HepG2 (cell line): ENCODE data around the gene ZNF546. TPM values are rescaled to one million over a fixed set of nuclear protein-coding genes. Genes with fewer than 3 reads are reported as not detected.

Experiments
- AFF4 ChIP-seq: sonication (generic); formaldehyde crosslinking; IDR thresholded peaks from 2 replicates; pipeline ENCODE4 v1.4.0; 2020; ENCODE audit warnings: missing genetic modification reagents
- AKAP8 ChIP-seq: sonication (generic); formaldehyde crosslinking; IDR thresholded peaks from 2 replicates; pipeline ENCODE4 v1.5.1; 2020; ENCODE audit warnings: mild to moderate bottlenecking, missing genetic modification reagents
- ATAD3A ChIP-seq: sonication (generic); formaldehyde crosslinking; IDR thresholded peaks from 2 replicates; pipeline ENCODE4 v1.4.0; 2020; ENCODE audit warnings: missing genetic modification reagents
- HOXA3 ChIP-seq: sonication (generic); formaldehyde crosslinking; IDR thresholded peaks from 2 replicates; pipeline ENCODE4 v1.5.0; 2020; ENCODE audit warnings: missing genetic modification reagents
- IKZF1 ChIP-seq: fragments of 450-650 bp; IDR thresholded peaks from 2 replicates; pipeline ENCODE4 v1.7.1; 2016
- KAT7 ChIP-seq: IDR thresholded peaks from 2 replicates; pipeline ENCODE4 v1.6.1; 2018; ENCODE audit warnings: borderline replicate concordance, missing compliant biosample characterization
- KMT2B ChIP-seq: IDR thresholded peaks from 2 replicates; pipeline ENCODE4 v1.6.1; 2016; ENCODE audit warnings: missing genetic modification reagents, missing compliant biosample characterization
- MLXIP ChIP-seq: sonication (generic); formaldehyde crosslinking; IDR thresholded peaks from 2 replicates; pipeline ENCODE4 v1.9.0; 2021; ENCODE audit warnings: missing genetic modification reagents, borderline replicate concordance
- PHF21A ChIP-seq: sonication (generic); formaldehyde crosslinking; IDR thresholded peaks from 2 replicates; pipeline ENCODE4 v1.5.0; 2020; ENCODE audit warnings: mild to moderate bottlenecking, missing genetic modification reagents
- POLR2A ChIP-seq, 2 experiments: IDR thresholded peaks; 2 replicates each; pipeline ENCODE4 v1.6.1; 2011; ENCODE audit warnings: low read depth in 2 of 2, low read length in 2 of 2, mild to moderate bottlenecking in 1 of 2, moderate library complexity in 1 of 2; ENCODE audit not compliant: insufficient read depth in 1 of 2
- SALL2 ChIP-seq: sonication (generic); formaldehyde crosslinking; IDR thresholded peaks from 2 replicates; pipeline ENCODE4 v1.8.1; 2023; ENCODE audit warnings: mild to moderate bottlenecking, missing genetic modification reagents, inconsistent platforms
- SP5 ChIP-seq: IDR thresholded peaks from 2 replicates; pipeline ENCODE4 v1.6.1; 2016; ENCODE audit warnings: low read depth, borderline replicate concordance
- TCF7L2 ChIP-seq: IDR thresholded peaks from 2 replicates; pipeline ENCODE4 v1.6.1; 2011; ENCODE audit warnings: mild to moderate bottlenecking, low read depth, low read length, moderate library complexity
- ZBTB37 ChIP-seq: sonication (generic); formaldehyde crosslinking; IDR thresholded peaks from 2 replicates; pipeline ENCODE4 v1.4.0; 2020; ENCODE audit warnings: mild to moderate bottlenecking, missing genetic modification reagents
- ZNF564 ChIP-seq: sonication (generic); formaldehyde crosslinking; IDR thresholded peaks from 2 replicates; pipeline ENCODE4 v1.8.1; 2023; ENCODE audit warnings: mild to moderate bottlenecking, missing genetic modification reagents
- ZNF589 ChIP-seq: sonication (generic); formaldehyde crosslinking; conservative IDR thresholded peaks from 2 replicates; pipeline ENCODE4 v1.8.0; 2022; ENCODE audit warnings: mild to moderate bottlenecking, moderate library complexity, missing genetic modification reagents
- polyA plus RNA-seq, 8 experiments: library from polyadenylated mRNA; depleted of rRNA in 3 of 8; stranded (reverse) in 7 of 8; unstranded in 1 of 8; fragments of >200 nt; fragmentation: Illumina TruSeq in 4 of 8; extraction: Trizol in 4 of 8; gene quantifications; 2 replicates each; pipeline versions ENCODE4 v1.2.1 to v1.2.3, GENCODE V29; 2011 to 2016; ENCODE audit warnings: low read depth in 4 of 8, missing spikeins in 1 of 8, mixed read lengths in 1 of 8; ENCODE audit not compliant: insufficient read depth in 1 of 8
- total RNA-seq, 5 experiments: library from RNA; depleted of rRNA; stranded (reverse); fragments of >200 nt; fragmentation: Illumina TruSeq; extraction: Trizol; gene quantifications; 2 replicates each; pipeline ENCODE4 v1.2.3, GENCODE V29; 2016; ENCODE audit warnings: low read depth in 1 of 5
- TF ChIP-seq, protein P1 (sequence below): sonication (generic); formaldehyde crosslinking; IDR thresholded peaks from 2 replicates; pipeline ENCODE4 v1.4.0; 2020; ENCODE audit warnings: missing genetic modification reagents, mild to moderate bottlenecking, borderline replicate concordance
- TF ChIP-seq, protein P2 (sequence below): sonication (generic); formaldehyde crosslinking; IDR thresholded peaks from 2 replicates; pipeline ENCODE4 v1.4.0; 2020; ENCODE audit warnings: mild to moderate bottlenecking, low read depth, missing genetic modification reagents

The ZNF546 gene
- total and polyA plus RNA-seq, 2 of the 13 experiments (the other 11 are each of a cell fraction or from before 2014, with no cell fraction given) = 2.2 to 4.1 TPM

DNA sequence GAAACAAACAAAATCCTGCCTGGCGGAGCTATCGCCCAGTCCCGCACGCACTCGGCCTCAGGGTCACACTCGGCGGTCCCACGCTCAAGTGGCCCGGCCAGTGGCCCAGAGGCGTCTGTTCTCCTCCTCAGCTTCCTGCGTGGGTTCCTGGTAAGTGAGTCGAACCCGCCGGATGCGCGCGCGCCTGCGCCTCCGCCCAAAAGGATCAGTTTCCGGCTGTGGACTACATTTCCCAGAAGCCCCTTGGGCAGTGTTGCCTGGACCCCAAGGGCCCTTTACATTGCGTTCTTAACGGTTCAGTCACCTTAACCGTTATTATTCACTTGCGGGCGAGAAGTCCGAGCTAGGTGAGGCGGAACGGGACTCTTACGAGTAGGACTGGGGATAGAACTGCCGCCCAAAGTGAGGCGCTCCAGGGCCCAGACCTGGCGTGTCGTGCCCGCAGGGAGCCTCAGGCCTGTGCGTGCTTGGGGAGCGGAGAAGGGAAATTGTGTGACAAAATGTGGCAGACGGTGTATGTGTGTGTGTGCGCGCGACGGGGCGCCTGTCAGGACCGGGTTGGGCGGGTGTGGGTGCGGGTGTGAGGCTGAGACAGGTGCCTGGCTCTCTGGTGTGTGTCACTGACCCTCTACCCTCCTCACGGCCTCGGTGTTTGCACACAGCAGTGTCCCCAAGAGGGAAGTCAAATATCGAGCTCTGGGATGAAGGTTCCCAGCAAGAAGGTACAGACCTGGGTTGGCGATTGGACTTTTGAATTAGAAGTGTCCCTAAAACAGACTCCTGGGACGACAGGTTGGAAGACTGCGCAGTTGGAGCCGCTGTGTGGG, at the start of gene ZNF546 (continued):
- no peak for TF ChIP-seq TCF7L2
- no peak for TF ChIP-seq AKAP8
- no peak for TF ChIP-seq MLXIP (CRISPR knock-in tag)
- peak; percentile 84 for TF ChIP-seq KMT2B (CRISPR knock-in tag)
- peak; percentile 78 for TF ChIP-seq SALL2 (CRISPR knock-in tag)
- TF ChIP-seq PHF21A (CRISPR knock-in tag) = peak; percentile 80
- TF ChIP-seq POLR2A (IDR thresholded peaks at IDR 0.05; ENCODE audit: insufficient read depth in 1 of 2, low read depth in 2 of 2, low read length in 2 of 2) = peak; percentile 58 to 89
- TF ChIP-seq ATAD3A = no peak
- TF ChIP-seq, protein P1, sequence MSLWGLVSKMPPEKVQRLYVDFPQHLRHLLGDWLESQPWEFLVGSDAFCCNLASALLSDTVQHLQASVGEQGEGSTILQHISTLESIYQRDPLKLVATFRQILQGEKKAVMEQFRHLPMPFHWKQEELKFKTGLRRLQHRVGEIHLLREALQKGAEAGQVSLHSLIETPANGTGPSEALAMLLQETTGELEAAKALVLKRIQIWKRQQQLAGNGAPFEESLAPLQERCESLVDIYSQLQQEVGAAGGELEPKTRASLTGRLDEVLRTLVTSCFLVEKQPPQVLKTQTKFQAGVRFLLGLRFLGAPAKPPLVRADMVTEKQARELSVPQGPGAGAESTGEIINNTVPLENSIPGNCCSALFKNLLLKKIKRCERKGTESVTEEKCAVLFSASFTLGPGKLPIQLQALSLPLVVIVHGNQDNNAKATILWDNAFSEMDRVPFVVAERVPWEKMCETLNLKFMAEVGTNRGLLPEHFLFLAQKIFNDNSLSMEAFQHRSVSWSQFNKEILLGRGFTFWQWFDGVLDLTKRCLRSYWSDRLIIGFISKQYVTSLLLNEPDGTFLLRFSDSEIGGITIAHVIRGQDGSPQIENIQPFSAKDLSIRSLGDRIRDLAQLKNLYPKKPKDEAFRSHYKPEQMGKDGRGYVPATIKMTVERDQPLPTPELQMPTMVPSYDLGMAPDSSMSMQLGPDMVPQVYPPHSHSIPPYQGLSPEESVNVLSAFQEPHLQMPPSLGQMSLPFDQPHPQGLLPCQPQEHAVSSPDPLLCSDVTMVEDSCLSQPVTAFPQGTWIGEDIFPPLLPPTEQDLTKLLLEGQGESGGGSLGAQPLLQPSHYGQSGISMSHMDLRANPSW (CRISPR knock-in tag) = no peak
- TF ChIP-seq KAT7 = peak; percentile 30; the same call in 1 of the 2 replicates
- TF ChIP-seq ZNF589 (CRISPR knock-in tag) = 0 out of 2 replicates have a peak, but pooled peaks have one; percentile 31
- no peak for TF ChIP-seq IKZF1
- peak; percentile 61; the same call in 1 of the 2 replicates for TF ChIP-seq ZNF564 (CRISPR knock-in tag)
- TF ChIP-seq AFF4 (CRISPR knock-in tag) = no peak
- TF ChIP-seq, protein P2, sequence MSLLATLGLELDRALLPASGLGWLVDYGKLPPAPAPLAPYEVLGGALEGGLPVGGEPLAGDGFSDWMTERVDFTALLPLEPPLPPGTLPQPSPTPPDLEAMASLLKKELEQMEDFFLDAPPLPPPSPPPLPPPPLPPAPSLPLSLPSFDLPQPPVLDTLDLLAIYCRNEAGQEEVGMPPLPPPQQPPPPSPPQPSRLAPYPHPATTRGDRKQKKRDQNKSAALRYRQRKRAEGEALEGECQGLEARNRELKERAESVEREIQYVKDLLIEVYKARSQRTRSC (CRISPR knock-in tag) = no peak
- 0 out of 2 replicates have a peak, but pooled peaks have one; percentile 43 for TF ChIP-seq ZBTB37 (CRISPR knock-in tag)
- peak; percentile 74 for TF ChIP-seq HOXA3 (CRISPR knock-in tag)
- TF ChIP-seq SP5 (CRISPR knock-in tag) = no peak
